HG02678 (cell line): ENCODE measurements around the gene IFNGR1.

Source experiments
- ATAC-seq: cut with Tn5 transposase; IDR thresholded peaks from one replicate; pipeline ENCODE4 v1.9.1; 2021; ENCODE audit warnings: mild to moderate bottlenecking, moderate library complexity; ENCODE audit not compliant: unreplicated experiment

The IFNGR1 gene

GRCh38 chr6:137177611-137178010 is 41.6 kb downstream of the IFNGR1 start:
- no peak for ATAC-seq

GRCh38 chr6:137176729-137177128 is 42.5 kb downstream of the IFNGR1 start:
- ATAC-seq = no peak

GRCh38 chr6:137175868-137176245 is 43.3 kb downstream of the IFNGR1 start:
- no peak for ATAC-seq

- ATAC-seq = no peak
Measured at GRCh38 chr6:137175157-137175867, 43.9 kb downstream of the IFNGR1 start.

- no peak for ATAC-seq
Measured at GRCh38 chr6:137173501-137173900, 45.7 kb downstream of the IFNGR1 start, which contains the start of gene IL22RA2. TSS of gene IL22RA2 (minus strand) at chr6:137173644. CDS start at chr6:137161749, 11,895 bp downstream.

GRCh38 chr6:137172734-137173431 is 46.3 kb downstream of the IFNGR1 start:
- ATAC-seq = no peak

- no peak for ATAC-seq
Measured at GRCh38 chr6:137171824-137172733, 47.1 kb downstream of the IFNGR1 start.

- no peak for ATAC-seq
Measured at GRCh38 chr6:137171053-137171374, 48.2 kb downstream of the IFNGR1 start.

- ATAC-seq = no peak
Measured at GRCh38 chr6:137170266-137171052, 48.7 kb downstream of the IFNGR1 start.

- ATAC-seq = no peak
Measured at GRCh38 chr6:137167702-137168377, 51.3 kb downstream of the IFNGR1 start.

GRCh38 chr6:137166247-137167098 is 52.7 kb downstream of the IFNGR1 start:
- no peak for ATAC-seq

- peak; percentile 60 for ATAC-seq
Measured at GRCh38 chr6:137165375-137166246, 53.6 kb downstream of the IFNGR1 start.

- ATAC-seq = no peak
Measured at GRCh38 chr6:137163732-137164318, 55.4 kb downstream of the IFNGR1 start.

GRCh38 chr6:137162692-137163306 is 56.4 kb downstream of the IFNGR1 start:
- ATAC-seq = no peak

GRCh38 chr6:137161949-137162348 is 57.2 kb downstream of the IFNGR1 start:
- ATAC-seq = no peak

GRCh38 chr6:137160763-137161162 is 58.4 kb downstream of the IFNGR1 start:
- ATAC-seq = no peak

GRCh38 chr6:137159912-137160311 is 59.3 kb downstream of the IFNGR1 start:
- no peak for ATAC-seq
